GM19351 (cell line): ENCODE measurements around the gene PLPPR1.
"Not testable (repeated sequence)": the region's sequence is repeated elsewhere in the genome, so short reads cannot be mapped to it uniquely, and the experiment has no call there.

Source experiments
- ATAC-seq: cut with Tn5 transposase; IDR thresholded peaks from one replicate; pipeline ENCODE4 v1.9.1; 2021; ENCODE audit warnings: mild to moderate bottlenecking, moderate library complexity; ENCODE audit not compliant: unreplicated experiment

The PLPPR1 gene

GRCh38 chr9:101119206-101119819, 90.8 kb downstream of the PLPPR1 start:
- ATAC-seq: peak; percentile 87

- no peak for ATAC-seq
Measured at GRCh38 chr9:101121836-101122399, 93.4 kb downstream of the PLPPR1 start.

DNA sequence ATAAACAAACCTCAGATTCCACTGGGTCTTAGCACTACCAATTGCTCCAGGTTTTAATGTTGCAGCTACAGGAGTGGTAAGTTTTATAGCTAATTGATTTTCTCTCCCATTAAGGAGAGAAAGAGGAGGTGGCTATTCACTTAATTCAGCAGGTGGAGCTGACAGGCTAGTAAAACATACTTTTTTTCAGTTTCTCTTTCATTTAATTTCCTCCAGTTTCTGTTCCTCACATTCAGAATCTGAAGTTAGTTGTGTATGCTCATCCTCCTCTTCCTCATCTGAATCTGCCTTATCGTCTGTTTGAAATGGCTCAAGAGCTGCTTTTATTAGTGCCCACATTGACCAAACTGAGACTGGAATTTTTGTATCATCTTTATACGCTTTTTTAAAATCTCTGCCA, 98.0 kb downstream of the PLPPR1 start:
- peak; percentile 92 for ATAC-seq

GRCh38 chr9:101127369-101127768, 98.8 kb downstream of the PLPPR1 start:
- not testable (repeated sequence) for ATAC-seq

DNA sequence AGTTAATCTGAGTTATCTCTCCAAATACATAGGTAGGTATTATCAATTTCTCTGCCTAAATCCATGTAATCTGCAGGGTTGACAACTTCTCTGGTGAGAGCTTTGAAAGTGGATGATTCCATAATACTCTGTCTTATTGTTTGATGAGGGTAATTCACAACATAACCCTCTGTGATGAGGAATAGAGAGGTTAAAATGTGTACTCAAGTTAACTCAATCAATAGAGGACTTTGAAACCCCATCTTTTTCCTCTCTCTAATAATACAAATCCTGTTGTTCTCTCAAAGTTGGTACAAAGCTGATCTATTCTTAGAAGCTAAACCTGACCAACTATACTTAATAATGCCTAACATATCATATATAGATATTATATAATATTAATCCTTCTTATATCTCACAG, 100.1 kb downstream of the PLPPR1 start:
- no peak for ATAC-seq

- ATAC-seq: no peak
Measured at GRCh38 chr9:101130054-101130453, 101.5 kb downstream of the PLPPR1 start.

DNA sequence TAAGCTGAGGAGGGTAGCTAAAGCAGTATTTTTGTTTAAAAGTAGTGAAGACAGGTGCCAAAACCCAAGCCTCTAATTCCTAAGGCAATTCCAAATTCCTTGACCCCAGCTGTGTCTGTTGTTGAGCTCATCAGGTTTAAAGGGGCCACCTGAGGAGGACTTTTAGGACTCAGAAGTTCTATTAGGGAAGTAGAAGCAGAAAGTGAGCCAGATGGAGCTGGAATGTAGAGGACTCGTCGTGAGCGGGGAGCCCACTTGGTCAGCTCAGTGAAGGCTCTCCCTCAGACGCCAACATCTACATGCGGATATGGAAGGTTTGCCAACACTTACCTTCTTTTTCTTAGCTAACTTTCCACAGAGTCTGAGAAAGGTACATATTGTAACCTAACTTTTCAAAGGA, 102.8 kb downstream of the PLPPR1 start:
- no peak for ATAC-seq

GRCh38 chr9:101132801-101133200, 104.3 kb downstream of the PLPPR1 start:
- ATAC-seq: no peak

DNA sequence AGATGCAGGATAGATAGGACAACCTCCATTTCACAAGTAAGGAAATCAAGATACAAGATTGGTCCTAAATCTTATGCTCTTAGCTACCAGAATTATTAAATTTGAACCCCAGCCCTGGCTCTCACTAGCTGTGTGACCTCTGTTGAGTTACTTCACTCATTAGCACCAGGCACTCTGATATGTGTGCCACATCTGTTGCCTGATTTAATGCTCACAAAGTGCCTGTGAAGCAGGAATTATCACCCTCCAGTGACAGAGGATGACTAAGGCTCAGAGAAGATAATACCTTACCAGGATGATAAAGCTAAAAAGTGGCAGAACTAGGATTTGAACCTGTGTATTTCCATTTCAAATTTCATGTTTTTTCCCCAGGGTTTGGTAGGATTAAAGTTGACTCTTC, 110.0 kb downstream of the PLPPR1 start:
- ATAC-seq: no peak

GRCh38 chr9:101139082-101139481, 110.6 kb downstream of the PLPPR1 start:
- no peak for ATAC-seq

DNA sequence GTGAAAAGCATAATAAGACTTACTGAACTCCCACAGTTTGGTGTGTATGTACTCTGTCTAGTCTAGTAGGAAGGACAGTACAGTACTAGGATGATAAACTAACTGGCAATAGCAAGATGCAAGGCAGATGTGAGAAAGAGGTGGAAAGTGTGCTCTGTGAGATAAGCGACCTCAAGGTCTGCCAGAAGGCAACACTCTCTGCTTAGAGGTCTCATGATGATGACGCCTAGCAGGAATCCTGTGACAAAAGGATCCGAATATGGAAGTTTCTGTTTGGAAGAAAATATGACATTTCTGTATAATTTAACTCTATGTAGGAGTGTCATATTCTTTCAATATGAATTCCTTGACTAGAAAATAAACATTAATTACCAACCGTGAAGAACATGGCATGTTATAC, 112.2 kb downstream of the PLPPR1 start:
- ATAC-seq: no peak

GRCh38 chr9:101146508-101146907, 118.0 kb downstream of the PLPPR1 start:
- no peak for ATAC-seq

DNA sequence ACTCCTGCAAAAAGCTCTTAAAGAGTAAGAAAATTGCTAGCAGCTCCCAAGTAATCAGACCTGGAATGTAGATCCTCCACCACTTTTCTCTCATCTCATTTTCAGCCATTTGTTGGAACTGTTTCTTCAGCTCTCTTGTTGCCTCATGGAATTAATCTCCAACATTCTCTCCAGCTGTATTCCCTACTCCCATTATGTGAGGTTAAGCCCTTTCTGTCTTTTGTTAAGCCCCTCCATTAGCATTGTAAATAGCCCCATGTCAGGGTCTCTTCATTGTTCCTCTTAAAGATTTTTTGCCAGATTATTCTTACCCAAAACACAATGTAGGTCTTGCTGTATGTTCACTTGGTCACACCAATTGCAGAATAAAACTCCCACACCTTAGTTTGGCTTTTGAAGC, 119.8 kb downstream of the PLPPR1 start:
- ATAC-seq: no peak

DNA sequence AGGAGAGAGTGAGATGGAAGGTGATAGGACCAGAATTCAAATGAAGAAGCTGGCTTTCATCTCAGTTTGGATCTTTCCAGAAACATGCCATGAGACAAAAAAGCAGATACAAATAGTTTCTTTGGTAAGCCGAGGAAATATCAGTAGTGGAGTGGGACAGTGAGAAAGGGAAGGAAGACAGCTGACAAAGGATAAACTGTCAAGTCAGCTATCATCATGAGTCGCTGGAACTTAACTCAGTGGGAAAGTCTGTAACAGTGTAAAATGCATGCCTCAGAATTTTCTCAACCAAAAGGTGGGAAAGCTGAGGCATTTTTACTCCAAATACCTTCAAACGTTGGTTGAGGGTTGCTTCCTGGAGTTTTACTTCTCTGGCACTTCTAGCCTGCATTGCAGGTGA, 129.8 kb downstream of the PLPPR1 start:
- ATAC-seq: no peak

GRCh38 chr9:101162231-101162630, 133.7 kb downstream of the PLPPR1 start:
- ATAC-seq: no peak

- no peak for ATAC-seq
Measured at GRCh38 chr9:101165131-101165530, 136.6 kb downstream of the PLPPR1 start.

GRCh38 chr9:101167490-101168134, 139.1 kb downstream of the PLPPR1 start:
- ATAC-seq: no peak

DNA sequence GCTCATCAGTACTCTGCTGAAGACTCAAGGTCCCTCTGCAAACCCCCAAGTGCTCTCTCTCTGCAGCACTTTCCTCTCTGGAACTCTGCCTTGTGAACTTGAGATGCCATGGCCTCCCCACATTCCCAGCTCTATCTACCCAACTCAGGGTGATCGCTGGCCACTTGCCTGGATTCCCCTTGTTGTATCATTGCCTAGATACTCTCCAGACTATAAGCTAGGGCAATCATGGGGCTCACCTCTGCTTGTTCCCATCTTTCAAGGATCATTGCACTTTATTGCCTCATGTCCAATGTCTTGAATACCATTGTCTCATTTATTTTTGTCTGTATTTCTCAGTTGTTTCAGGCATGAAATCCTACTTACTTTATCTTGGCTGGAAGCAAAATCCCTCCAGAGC, 144.1 kb downstream of the PLPPR1 start:
- no peak for ATAC-seq

DNA sequence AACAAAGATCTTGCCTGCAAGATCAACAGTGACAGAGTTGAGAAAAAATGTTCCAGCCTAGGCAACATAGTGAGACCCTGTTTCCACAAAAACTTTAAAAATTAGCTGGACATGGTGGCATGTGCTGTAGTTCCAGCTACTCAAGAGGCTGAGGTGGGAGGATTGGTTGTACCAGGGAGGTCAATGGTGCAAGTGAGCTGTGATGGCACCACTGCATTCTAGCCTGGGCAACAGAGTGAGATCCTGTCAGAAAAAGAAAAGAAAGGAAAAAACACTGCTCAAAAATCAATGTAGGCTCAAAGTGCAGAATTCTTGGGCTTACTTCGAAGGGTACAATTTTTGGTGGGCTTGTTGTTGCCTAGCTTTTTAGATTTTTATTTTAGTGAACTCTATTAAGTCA, 145.4 kb downstream of the PLPPR1 start:
- no peak for ATAC-seq

- ATAC-seq: no peak
Measured at GRCh38 chr9:101176384-101176783, 147.9 kb downstream of the PLPPR1 start.

- no peak for ATAC-seq
Measured at GRCh38 chr9:101184813-101185278, 156.3 kb downstream of the PLPPR1 start.

DNA sequence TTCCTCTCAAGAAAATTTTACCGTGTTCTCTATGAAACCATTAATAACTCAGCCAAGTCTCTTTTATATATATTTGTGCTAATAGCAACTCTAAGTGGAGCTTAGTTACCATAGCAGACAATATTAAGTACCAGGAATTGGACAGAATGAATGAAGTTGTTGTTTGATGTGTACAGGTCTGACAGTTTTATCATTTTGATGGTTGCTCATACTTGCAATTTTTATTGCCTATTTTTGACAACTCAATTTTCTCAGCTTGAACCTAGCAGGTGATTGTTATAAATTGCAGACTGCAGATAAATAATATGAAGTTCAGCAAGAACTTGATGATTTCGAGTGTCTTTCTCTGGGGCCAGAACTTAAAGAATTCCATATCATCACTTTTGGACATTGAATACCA, 163.2 kb downstream of the PLPPR1 start:
- ATAC-seq: no peak
